Activated CD4-positive, alpha-beta T cell treated with anti-CD3 and anti-CD28 coated beads, Interleukin-2, amount 50 U/mL, for 24 hours (primary cell): Measurements from ENCODE around the gene KRT74.

ENCODE experiments used
- DNase-seq, 2 donors: peaks; one replicate each; pipeline ENCODE4 v3.0.0-alpha.2; 2020; ENCODE audit warnings: low read depth in 1 of 2, low spot score in 1 of 2

The KRT74 gene

GRCh38 chr12:52539821-52540173, 33.8 kb downstream of the KRT74 start:
- no peak for DNase-seq

- no peak for DNase-seq
Measured at GRCh38 chr12:52539083-52539820, 34.4 kb downstream of the KRT74 start.

- DNase-seq = no peak
Measured at GRCh38 chr12:52537101-52537500, 36.5 kb downstream of the KRT74 start.

GRCh38 chr12:52535574-52535973, 38.1 kb downstream of the KRT74 start:
- no peak for DNase-seq

- DNase-seq = no peak
Measured at GRCh38 chr12:52534482-52534881, 39.2 kb downstream of the KRT74 start.

- no peak for DNase-seq
Measured at GRCh38 chr12:52533686-52534470, 39.8 kb downstream of the KRT74 start.

- DNase-seq = no peak
Measured at GRCh38 chr12:52532636-52533035, 41.0 kb downstream of the KRT74 start.

GRCh38 chr12:52531566-52532300, 41.9 kb downstream of the KRT74 start:
- DNase-seq = no peak

GRCh38 chr12:52530905-52531304, 42.7 kb downstream of the KRT74 start:
- DNase-seq = no peak

- no peak for DNase-seq
Measured at GRCh38 chr12:52530366-52530765, 43.3 kb downstream of the KRT74 start.

- no peak for DNase-seq
Measured at GRCh38 chr12:52529846-52530245, 43.8 kb downstream of the KRT74 start.

GRCh38 chr12:52529417-52529816, 44.2 kb downstream of the KRT74 start:
- DNase-seq = no peak

GRCh38 chr12:52528641-52529143, 45.0 kb downstream of the KRT74 start:
- no peak for DNase-seq

- DNase-seq = no peak
Measured at GRCh38 chr12:52527121-52527800, 46.4 kb downstream of the KRT74 start.

GRCh38 chr12:52526511-52526951, 47.1 kb downstream of the KRT74 start:
- DNase-seq = no peak

- no peak for DNase-seq
Measured at GRCh38 chr12:52525661-52526499, 47.8 kb downstream of the KRT74 start.

- no peak for DNase-seq
Measured at GRCh38 chr12:52524898-52525591, 48.6 kb downstream of the KRT74 start.

- DNase-seq = no peak
Measured at GRCh38 chr12:52524241-52524897, 49.3 kb downstream of the KRT74 start.

- DNase-seq = no peak
Measured at GRCh38 chr12:52523824-52524223, 49.8 kb downstream of the KRT74 start.
